Mammary epithelial cell (primary cell): ENCODE measurements around the gene RHOC.

Source experiments
- EZH2 ChIP-seq: IDR thresholded peaks from 2 replicates; pipeline ENCODE4 v1.6.1; 2012; ENCODE audit warnings: low read length, inconsistent platforms, borderline replicate concordance
- TF ChIP-seq, protein P1 (sequence below), 2 donors: IDR thresholded peaks in 1 of 2; conservative IDR thresholded peaks in 1 of 2; 2 replicates each; pipeline ENCODE4 v1.5.1; 2011 to 2012; ENCODE audit warnings: inconsistent platforms in 2 of 2, low read length in 2 of 2, mild to moderate bottlenecking in 2 of 2, control low read depth in 1 of 2, low read depth in 1 of 2; ENCODE audit not compliant: insufficient read depth in 1 of 2; ENCODE audit errors: extremely low read depth in 1 of 2

DNA sequence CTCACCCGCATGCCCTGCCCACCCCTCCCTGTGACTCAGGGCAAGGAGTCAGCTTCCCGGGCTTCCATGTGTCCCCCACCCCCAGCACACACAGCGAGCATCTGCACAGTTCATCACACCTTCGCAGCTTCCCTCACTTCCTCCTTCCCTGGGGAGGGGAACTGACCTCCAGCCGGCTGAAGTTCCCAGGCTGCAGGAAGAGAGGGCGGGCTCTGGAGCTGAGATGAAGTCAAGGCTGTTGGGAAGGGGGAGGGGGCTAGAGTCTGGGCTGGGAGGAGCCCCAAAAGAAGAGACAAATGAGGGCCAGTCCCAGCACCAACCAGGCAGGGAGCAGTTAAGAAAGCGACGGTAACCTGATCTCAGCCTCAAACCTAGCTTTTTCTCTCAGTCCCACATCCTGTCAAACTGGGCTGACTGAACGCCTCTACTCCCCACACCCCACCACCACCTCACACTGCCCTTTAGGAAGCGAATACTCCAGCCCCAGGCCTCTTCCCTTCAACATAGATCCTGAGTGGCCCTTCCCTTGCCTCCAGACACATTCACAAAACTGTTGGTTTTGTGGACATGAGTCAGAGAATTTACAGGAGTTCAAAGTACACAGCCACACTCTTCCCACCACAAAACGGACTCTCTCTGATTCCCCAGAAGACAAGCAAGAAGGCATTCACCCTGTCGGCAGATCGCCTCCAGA is 1.8 kb downstream of the RHOC start:
- TF ChIP-seq, protein P1, sequence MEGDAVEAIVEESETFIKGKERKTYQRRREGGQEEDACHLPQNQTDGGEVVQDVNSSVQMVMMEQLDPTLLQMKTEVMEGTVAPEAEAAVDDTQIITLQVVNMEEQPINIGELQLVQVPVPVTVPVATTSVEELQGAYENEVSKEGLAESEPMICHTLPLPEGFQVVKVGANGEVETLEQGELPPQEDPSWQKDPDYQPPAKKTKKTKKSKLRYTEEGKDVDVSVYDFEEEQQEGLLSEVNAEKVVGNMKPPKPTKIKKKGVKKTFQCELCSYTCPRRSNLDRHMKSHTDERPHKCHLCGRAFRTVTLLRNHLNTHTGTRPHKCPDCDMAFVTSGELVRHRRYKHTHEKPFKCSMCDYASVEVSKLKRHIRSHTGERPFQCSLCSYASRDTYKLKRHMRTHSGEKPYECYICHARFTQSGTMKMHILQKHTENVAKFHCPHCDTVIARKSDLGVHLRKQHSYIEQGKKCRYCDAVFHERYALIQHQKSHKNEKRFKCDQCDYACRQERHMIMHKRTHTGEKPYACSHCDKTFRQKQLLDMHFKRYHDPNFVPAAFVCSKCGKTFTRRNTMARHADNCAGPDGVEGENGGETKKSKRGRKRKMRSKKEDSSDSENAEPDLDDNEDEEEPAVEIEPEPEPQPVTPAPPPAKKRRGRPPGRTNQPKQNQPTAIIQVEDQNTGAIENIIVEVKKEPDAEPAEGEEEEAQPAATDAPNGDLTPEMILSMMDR (conservative IDR thresholded peaks at IDR 0.05 in 1 of 2, IDR thresholded peaks at IDR 0.05 in 1 of 2; ENCODE audit: extremely low read depth in 1 of 2, insufficient read depth in 1 of 2, low read depth in 1 of 2, low read length in 2 of 2) = no peak
- TF ChIP-seq EZH2 = no peak
